B cell (primary cell): ENCODE data around the gene CCDC97. TPM values are rescaled to one million over a fixed set of nuclear protein-coding genes. Genes with fewer than 3 reads are reported as not detected.

Experiments
- ATAC-seq: fragments of 200-7000 bp; cut with Tn5 transposase; one replicate; pipeline ENCODE4 v1.10.0; 2021; ENCODE audit warnings: low read depth, mild to moderate bottlenecking, moderate number of reproducible peaks, moderate library complexity
- CTCF ChIA-PET: fragments of 350-600 bp; sonication (Branson Sonifier 250); formaldehyde crosslinking; loops from one replicate; lab custom pipeline; 2021; ENCODE audit warnings: antibody characterized with exemption, inconsistent platforms; lab: Charles Lee
- POLR2A ChIA-PET: fragments of 350-600 bp; sonication (Branson Sonifier 250); formaldehyde crosslinking; loops from one replicate; lab custom pipeline; 2021; ENCODE audit warnings: antibody characterized with exemption; lab: Charles Lee
- DNase-seq: peaks from one replicate; pipeline ENCODE4 v3.0.0; 2013
- H2AFZ ChIP-seq: 2 replicates; pipeline ENCODE4 v1.6.1; 2012; ENCODE audit warnings: mild to moderate bottlenecking, low read depth, low read length; ENCODE audit not compliant: insufficient read depth, poor library complexity, severe bottlenecking
- H3K27ac ChIP-seq, 2 donors: 1 replicate in 1 of 2; 2 replicates in 1 of 2; pipeline ENCODE4 v1.5.1; 2012 to 2013; ENCODE audit warnings: low read length in 2 of 2, mild to moderate bottlenecking in 2 of 2, moderate library complexity in 1 of 2
- H3K27me3 ChIP-seq, 4 experiments: fragments of 200-600 bp in 1 of 4; sonication (generic) in 1 of 4; replicated peaks in 1 of 4; 1 replicate in 2 of 4; 2 replicates in 2 of 4; pipeline versions ENCODE4 v1.6.1 to v1.7.0; 2013 to 2016; ENCODE audit warnings: low read length in 3 of 4, mild to moderate bottlenecking in 2 of 4, mixed read lengths in 1 of 4, moderate library complexity in 1 of 4; ENCODE audit not compliant: insufficient read depth in 4 of 4, control insufficient read depth in 3 of 4; ENCODE audit errors: control extremely low read depth in 1 of 4
- H3K36me3 ChIP-seq, 2 experiments: replicated peaks in 1 of 2; 1 replicate in 1 of 2; 2 replicates in 1 of 2; pipeline versions ENCODE4 v1.6.1 to v1.7.1; 2013; ENCODE audit warnings: low read length in 1 of 2; ENCODE audit not compliant: insufficient read depth in 2 of 2, control insufficient read depth in 1 of 2; ENCODE audit errors: control extremely low read depth in 1 of 2, extremely low read depth in 1 of 2
- H3K4me1 ChIP-seq, 2 donors: fragments of 200-600 bp in 1 of 2; sonication (generic) in 1 of 2; 1 replicate in 1 of 2; 2 replicates in 1 of 2; pipeline versions ENCODE4 v1.5.1 to v1.6.1; 2013 to 2017; ENCODE audit warnings: low read length in 2 of 2; ENCODE audit not compliant: control insufficient read depth in 2 of 2, insufficient read depth in 2 of 2
- H3K4me2 ChIP-seq: replicated peaks from 2 replicates; pipeline ENCODE3; 2012; ENCODE audit warnings: mild to moderate bottlenecking, low read depth, low read length; ENCODE audit not compliant: poor library complexity, severe bottlenecking
- H3K4me3 ChIP-seq, 5 experiments: fragments of 200-600 bp in 1 of 5; sonication (generic) in 1 of 5; 1 replicate in 3 of 5; 2 replicates in 2 of 5; pipeline versions ENCODE4 v1.5.1 to v1.7.0; 2011 to 2016; ENCODE audit warnings: low read length in 4 of 5, mild to moderate bottlenecking in 4 of 5, low read depth in 2 of 5, control low read depth in 1 of 5, moderate library complexity in 1 of 5; ENCODE audit not compliant: insufficient read depth in 1 of 5; ENCODE audit errors: control extremely low read depth in 1 of 5, extremely low read depth in 1 of 5
- H3K79me2 ChIP-seq: fragments of 200-600 bp; sonication (generic); one replicate; pipeline ENCODE4 v1.6.0; 2016; ENCODE audit warnings: low read length; ENCODE audit not compliant: control insufficient read depth, insufficient read depth
- H3K9ac ChIP-seq: fragments of 200-600 bp; sonication (generic); 2 replicates; pipeline ENCODE4 v1.6.1; 2017; ENCODE audit warnings: mild to moderate bottlenecking, low read length, moderate library complexity
- H3K9me3 ChIP-seq, 3 donors: one replicate each; pipeline versions ENCODE4 v1.6.1 to v1.7.1; 2013; ENCODE audit warnings: low read length in 2 of 3; ENCODE audit not compliant: control insufficient read depth in 2 of 3, insufficient read depth in 1 of 3; ENCODE audit errors: control extremely low read depth in 1 of 3
- H4K20me1 ChIP-seq: 2 replicates; pipeline ENCODE4 v1.6.0; 2012; ENCODE audit warnings: mild to moderate bottlenecking, low read length; ENCODE audit not compliant: insufficient read depth, control insufficient read depth, poor library complexity, severe bottlenecking
- H3K27ac Mint-ChIP-seq: one replicate; pipeline ENCODE4 v1.8.0; 2021; ENCODE audit warnings: mixed read lengths
- H3K27me3 Mint-ChIP-seq: one replicate; pipeline ENCODE4 v1.8.0; 2021; ENCODE audit warnings: mixed read lengths
- H3K4me1 Mint-ChIP-seq: one replicate; pipeline ENCODE4 v1.8.0; 2021; ENCODE audit warnings: mixed read lengths
- H3K4me3 Mint-ChIP-seq: one replicate; pipeline ENCODE4 v1.8.0; 2021; ENCODE audit warnings: mixed read lengths
- H3K9me3 Mint-ChIP-seq: one replicate; pipeline ENCODE4 v1.8.0; 2022; ENCODE audit warnings: mixed read lengths; ENCODE audit not compliant: insufficient read depth
- CTCF ChIP-seq: fragments of 200-600 bp; IDR thresholded peaks from one replicate; pipeline ENCODE4 v1.8.0; 2022; ENCODE audit warnings: antibody characterized with exemption, mild to moderate bottlenecking
- EZH2 ChIP-seq: IDR thresholded peaks from 2 replicates; pipeline ENCODE4 v1.6.1; 2012; ENCODE audit warnings: borderline replicate concordance, low read depth, mild to moderate bottlenecking, moderate library complexity, low read length; ENCODE audit not compliant: insufficient read depth, poor library complexity, severe bottlenecking
- WGBS: methylation state at CpG from one replicate; pipeline ENCODE4 v1.1.5; 2013; ENCODE audit warnings: missing lambda C conversion rate; ENCODE audit not compliant: insufficient coverage; 5-methylcytosine and 5-hydroxymethylcytosine counted together
- intact Hi-C: fragments of 100-400 bp; cut with micrococcal nuclease; formaldehyde crosslinking; loops from one replicate; pipeline ENCODE4 v1.10.0; 2022
- polyA minus RNA-seq: library from RNA; depleted of rRNA, polyadenylated mRNA; stranded (reverse); fragments of >200 nt; gene quantifications from 2 replicates; pipeline ENCODE4 v1.2.3, GENCODE V29; 2012
- polyA plus RNA-seq: library from polyadenylated mRNA; depleted of rRNA; stranded (reverse); fragments of >200 nt; gene quantifications from 2 replicates; pipeline ENCODE4 v1.2.3, GENCODE V29; 2012
- total RNA-seq, 2 donors: library from RNA; stranded (reverse); fragments of 120-200 nt in 1 of 2; gene quantifications; 1 replicate in 1 of 2; 2 replicates in 1 of 2; pipeline versions ENCODE4 v1.2.3 to v1.2.4, GENCODE V29; 2013 to 2022

Gene CCDC97
- total RNA-seq (68.3 and 78.3 TPM in 2 replicates), polyA plus RNA-seq (9.9 and 16.3 TPM in 2 replicates), polyA minus RNA-seq (24.0 and 42.1 TPM in 2 replicates)
- 18.2 TPM for total RNA-seq (2013)

GRCh38 chr19:41310033-41310831 lies at the start of gene CCDC97:
TSS of gene CCDC97 (plus strand) at chr19:41310172. CDS start at chr19:41310311, 139 bp downstream.
- H3K36me3 ChIP-seq, result peaks cover 4 to 42% of the 10 kb centered on the region in 2 experiments
- intact Hi-C loops, result loop anchor here (1.0 kb wide), 3 partner anchors 16 to 87 kb away; partner anchors contain the start of genes BCKDHA and EXOSC5
- peak within 1 kb of the TSS; percentile 90 for H2AFZ ChIP-seq
- POLR2A ChIA-PET, result interaction anchor here (0.5 to 1.6 kb wide), 5 partner anchors 17 to 69 kb away, joined by 5 to 12 read pairs (median 7); partner anchors contain the start of genes B9D2 and HNRNPUL1
- H3K4me3 ChIP-seq, result peak within 1 kb of the TSS; percentile 59 to 100 (median 68)
- peak within 1 kb of the TSS; percentile 100 for H3K27ac Mint-ChIP-seq
- no peaks in the 10 kb centered on the region for H3K9me3 Mint-ChIP-seq
- ATAC-seq (peak; percentile 77), DNase-seq (peak; percentile 97)
- H4K20me1 ChIP-seq, result peaks cover 43% of the 10 kb centered on the region
- peaks cover 73% of the 10 kb centered on the region for H3K79me2 ChIP-seq
- H3K4me2 ChIP-seq, result peak within 1 kb of the TSS; percentile 98
- WGBS, result under 1% methylated on average over 47 of the region's 47 CpGs
- H3K4me1 Mint-ChIP-seq, result peaks cover 64% of the 10 kb centered on the region
- H3K9ac ChIP-seq, result peak within 1 kb of the TSS; percentile 96
- H3K27ac ChIP-seq, result peak within 1 kb of the TSS; percentile 89 to 100
- H3K9me3 ChIP-seq, result no peaks in the 10 kb centered on the region
- H3K4me3 Mint-ChIP-seq, result peak within 1 kb of the TSS; percentile 98
- peaks cover 49 to 62% of the 10 kb centered on the region in 2 donors for H3K4me1 ChIP-seq
- TF ChIP-seq EZH2, result no peak
- no peak for TF ChIP-seq CTCF
- H3K27me3 ChIP-seq, result no peaks in the 10 kb centered on the region
- H3K27me3 Mint-ChIP-seq, result no peaks in the 10 kb centered on the region
- CTCF ChIA-PET, result interaction anchor here (0.7 to 7.2 kb wide), 10 partner anchors 17 to 371 kb away, joined by 3 to 67 read pairs (median 12); partner anchors contain the start of genes HNRNPUL1 and TGFB1
